H1 (cell line): Measurements from ENCODE around the gene ASIC2. TPM values are rescaled to one million over a fixed set of nuclear protein-coding genes. Genes with fewer than 3 reads are reported as not detected.

Experiments
- CTCF ChIA-PET: fragments of 300-600 bp; sonication (Branson Sonifier 250); formaldehyde crosslinking; loops from one replicate; lab custom pipeline; 2021; ENCODE audit not compliant: partially characterized antibody; lab: Charles Lee
- POLR2A ChIA-PET: fragments of 300-600 bp; sonication (Branson Sonifier 250); formaldehyde crosslinking; loops from one replicate; lab custom pipeline; 2021; ENCODE audit warnings: inconsistent platforms; ENCODE audit not compliant: partially characterized antibody; lab: Charles Lee
- DNase-seq, 2 experiments: peaks; one replicate each; pipeline versions ENCODE4 v3.0.0 to v3.0.0-alpha.2; 2010 to 2022; ENCODE audit warnings: low spot score in 2 of 2, low read depth in 1 of 2, mixed read lengths in 1 of 2
- FAIRE-seq: peaks from 2 replicates; lab custom pipeline; 2011; peaks lifted over from hg19 to GRCh38; lab: Jason Lieb, UNC
- H2AFZ ChIP-seq: 2 replicates; pipeline ENCODE4 v1.8.1; 2012; ENCODE audit warnings: low read length, inconsistent platforms
- H2AK5ac ChIP-seq: 2 replicates; pipeline ENCODE4 v1.6.1; 2013; ENCODE audit warnings: low read depth, low read length
- H2BK120ac ChIP-seq: replicated peaks from 2 replicates; pipeline ENCODE3; 2013; ENCODE audit warnings: low read depth, low read length, inconsistent platforms
- H2BK12ac ChIP-seq: 2 replicates; pipeline ENCODE4 v1.6.1; 2013; ENCODE audit warnings: low read depth, low read length
- H2BK15ac ChIP-seq: 2 replicates; pipeline ENCODE4 v1.6.1; 2013; ENCODE audit warnings: low read length
- H2BK20ac ChIP-seq: 2 replicates; pipeline ENCODE4 v1.6.1; 2013; ENCODE audit warnings: low read length
- H2BK5ac ChIP-seq: 2 replicates; pipeline ENCODE4 v1.6.1; 2013; ENCODE audit warnings: low read depth, low read length
- H3K14ac ChIP-seq: 2 replicates; pipeline ENCODE4 v1.6.1; 2013; ENCODE audit warnings: inconsistent platforms; ENCODE audit not compliant: insufficient read length
- H3K18ac ChIP-seq: 2 replicates; pipeline ENCODE4 v1.6.1; 2013; ENCODE audit warnings: low read length; ENCODE audit errors: extremely low read depth
- H3K23ac ChIP-seq: 2 replicates; pipeline ENCODE4 v1.6.1; 2013; ENCODE audit warnings: inconsistent platforms; ENCODE audit not compliant: insufficient read length
- H3K23me2 ChIP-seq: 2 replicates; pipeline ENCODE4 v1.6.1; 2013; ENCODE audit warnings: low read depth, low read length
- H3K27ac ChIP-seq: 2 replicates; pipeline ENCODE4 v1.6.1; 2011; ENCODE audit warnings: low read depth, low read length, inconsistent platforms
- H3K27me3 ChIP-seq, 4 experiments: replicated peaks in 1 of 4; 1 replicate in 1 of 4; 2 replicates in 3 of 4; pipeline versions ENCODE4 v1.6.1 to v1.8.1; 2011 to 2013; ENCODE audit warnings: low read length in 3 of 4, mild to moderate bottlenecking in 3 of 4, inconsistent platforms in 2 of 4, mixed read lengths in 2 of 4, moderate library complexity in 1 of 4; ENCODE audit not compliant: control insufficient read depth in 3 of 4, insufficient read depth in 3 of 4; ENCODE audit errors: extremely low read depth in 1 of 4
- H3K36me3 ChIP-seq, 4 experiments: 2 replicates each; pipeline versions ENCODE4 v1.6.1 to v1.8.1; 2011 to 2013; ENCODE audit warnings: mild to moderate bottlenecking in 4 of 4, low read length in 3 of 4, moderate library complexity in 2 of 4, control low read depth in 1 of 4, inconsistent platforms in 1 of 4; ENCODE audit not compliant: insufficient read depth in 4 of 4, control insufficient read depth in 2 of 4
- H3K4ac ChIP-seq: replicated peaks from 2 replicates; pipeline ENCODE3; 2013; ENCODE audit warnings: low read length, low read depth, mixed read lengths, inconsistent platforms; ENCODE audit not compliant: insufficient read length
- H3K4me1 ChIP-seq, 4 experiments: replicated peaks in 1 of 4; 1 replicate in 1 of 4; 2 replicates in 3 of 4; pipeline versions ENCODE4 v1.6.1 to v1.8.1; 2011 to 2013; ENCODE audit warnings: low read length in 3 of 4, inconsistent platforms in 2 of 4, mixed read lengths in 1 of 4; ENCODE audit not compliant: insufficient read depth in 4 of 4, control insufficient read depth in 3 of 4
- H3K4me2 ChIP-seq, 2 experiments: 2 replicates each; pipeline versions ENCODE4 v1.6.1 to v1.8.1; 2011 to 2013; ENCODE audit warnings: low read depth in 2 of 2, low read length in 2 of 2, control low read depth in 1 of 2, inconsistent platforms in 1 of 2, mild to moderate bottlenecking in 1 of 2; ENCODE audit not compliant: insufficient read depth in 1 of 2
- H3K4me3 ChIP-seq, 4 experiments: fragments of 200-600, 300-600 bp in 1 of 4; sonication (generic), shearing (Covaris generic), sonication (Bioruptor Twin) in 1 of 4; 2 replicates each; pipeline versions ENCODE4 v1.5.1 to v1.8.1; 2011 to 2016; ENCODE audit warnings: low read length in 4 of 4, low read depth in 3 of 4, control low read depth in 2 of 4, inconsistent platforms in 2 of 4, mild to moderate bottlenecking in 2 of 4, mixed read lengths in 1 of 4, moderate library complexity in 1 of 4; ENCODE audit not compliant: insufficient read depth in 2 of 4; ENCODE audit errors: extremely low read depth in 1 of 4
- H3K56ac ChIP-seq: replicated peaks from 2 replicates; pipeline ENCODE3; 2013; ENCODE audit warnings: low read depth, mild to moderate bottlenecking, mixed read lengths, low read length, inconsistent platforms; ENCODE audit not compliant: insufficient read length
- H3K79me1 ChIP-seq: 2 replicates; pipeline ENCODE4 v1.6.1; 2013; ENCODE audit warnings: low read depth, low read length, control low read depth
- H3K79me2 ChIP-seq, 2 experiments: 2 replicates each; pipeline versions ENCODE4 v1.6.1 to v1.8.1; 2012 to 2013; ENCODE audit warnings: low read length in 2 of 2, mild to moderate bottlenecking in 2 of 2, inconsistent platforms in 1 of 2; ENCODE audit not compliant: insufficient read depth in 2 of 2, control insufficient read depth in 1 of 2
- H3K9ac ChIP-seq, 4 experiments: replicated peaks in 1 of 4; 1 replicate in 1 of 4; 2 replicates in 3 of 4; pipeline versions ENCODE4 v1.6.1 to v1.8.1; 2011 to 2013; ENCODE audit warnings: low read depth in 3 of 4, low read length in 3 of 4, control low read depth in 2 of 4, mild to moderate bottlenecking in 2 of 4, moderate library complexity in 2 of 4, inconsistent platforms in 1 of 4; ENCODE audit errors: extremely low read depth in 1 of 4
- H3K9me3 ChIP-seq, 2 experiments: 2 replicates each; pipeline versions ENCODE4 v1.6.1 to v1.8.1; 2012 to 2013; ENCODE audit warnings: mild to moderate bottlenecking in 2 of 2, moderate library complexity in 2 of 2, control low read depth in 1 of 2, inconsistent platforms in 1 of 2, low read depth in 1 of 2, low read length in 1 of 2, mixed read lengths in 1 of 2; ENCODE audit not compliant: insufficient read depth in 2 of 2
- H4K20me1 ChIP-seq, 2 experiments: replicated peaks in 1 of 2; 2 replicates each; pipeline versions ENCODE3 to v1.8.1; 2011 to 2013; ENCODE audit warnings: inconsistent platforms in 2 of 2, low read length in 2 of 2, mild to moderate bottlenecking in 1 of 2; ENCODE audit not compliant: insufficient read depth in 2 of 2, control insufficient read depth in 1 of 2
- H4K5ac ChIP-seq: 2 replicates; pipeline ENCODE4 v1.6.1; 2013; ENCODE audit warnings: low read length, low read depth, mixed read lengths, inconsistent platforms; ENCODE audit not compliant: insufficient read length
- H4K8ac ChIP-seq: 2 replicates; pipeline ENCODE4 v1.8.0; 2013; ENCODE audit warnings: mild to moderate bottlenecking, moderate library complexity, low read length, inconsistent platforms; ENCODE audit not compliant: insufficient read depth; ENCODE audit errors: extremely low read depth
- H4K91ac ChIP-seq: replicated peaks from 2 replicates; pipeline ENCODE3; 2013; ENCODE audit warnings: low read length, mixed read lengths, inconsistent platforms; ENCODE audit not compliant: insufficient read length
- ASH2L ChIP-seq: fragments of 200-600, 300-600 bp; sonication (generic); IDR thresholded peaks from one replicate; pipeline ENCODE4 v1.7.1; 2017; ENCODE audit warnings: low read length
- ATF3 ChIP-seq: IDR thresholded peaks from 2 replicates; pipeline ENCODE4 v1.6.1; 2011; ENCODE audit warnings: low read depth, mild to moderate bottlenecking, low read length; ENCODE audit not compliant: insufficient read depth
- CTCF ChIP-seq, 3 experiments: IDR thresholded peaks; 1 replicate in 2 of 3; 2 replicates in 1 of 3; pipeline versions ENCODE4 v1.5.1 to v1.6.1; 2011; ENCODE audit warnings: low read length in 3 of 3, mild to moderate bottlenecking in 3 of 3, inconsistent platforms in 2 of 3, low read depth in 1 of 3, moderate library complexity in 1 of 3; ENCODE audit not compliant: insufficient read depth in 1 of 3; ENCODE audit errors: control extremely low read depth in 1 of 3
- JUN ChIP-seq: IDR thresholded peaks from 2 replicates; pipeline ENCODE4 v1.6.1; 2011; ENCODE audit warnings: low read depth, mild to moderate bottlenecking, improper control_type of control experiment, low read length
- RAD21 ChIP-seq, 2 experiments: IDR thresholded peaks in 1 of 2; conservative IDR thresholded peaks in 1 of 2; 2 replicates each; pipeline ENCODE4 v1.6.1; 2011; ENCODE audit warnings: low read depth in 2 of 2, low read length in 2 of 2, improper control_type of control experiment in 1 of 2, inconsistent platforms in 1 of 2, mild to moderate bottlenecking in 1 of 2, moderate library complexity in 1 of 2
- TBP ChIP-seq: IDR thresholded peaks from 2 replicates; pipeline ENCODE4 v1.6.1; 2011; ENCODE audit warnings: low read depth, low read length, improper control_type of control experiment
- WGBS, 2 experiments: shearing (Covaris generic) in 1 of 2; methylation state at CpG; one replicate each; pipeline versions ENCODE4 v1.1.6 to v1.1.7; 2013 to 2015; ENCODE audit warnings: low lambda C conversion rate in 2 of 2, mixed read lengths in 2 of 2, inconsistent platforms in 1 of 2, low coverage in 1 of 2, missing lambda C conversion rate in 1 of 2; ENCODE audit not compliant: insufficient replicate concordance in 2 of 2, insufficient coverage in 1 of 2, insufficient read length in 1 of 2; ENCODE audit errors: extremely low coverage in 1 of 2, missing lambda C conversion rate in 1 of 2; 5-methylcytosine and 5-hydroxymethylcytosine counted together
- polyA plus RNA-seq, 7 experiments: library from polyadenylated mRNA; depleted of rRNA in 3 of 7; stranded (reverse) in 5 of 7; unstranded in 2 of 7; fragments of >200 nt in 5 of 7; fragments of 200-250 nt in 2 of 7; gene quantifications; 1 replicate in 5 of 7; 2 replicates in 1 of 7; 4 replicates in 1 of 7; pipeline versions ENCODE4 v1.2.1 to v1.2.3, GENCODE V29; 2011 to 2013; ENCODE audit warnings: missing spikeins in 2 of 7, mixed read lengths in 2 of 7
- total RNA-seq: library from RNA; stranded (reverse); fragmentation: NEBNext Ultra II Directional; extraction: Animal tissue kit (Norgen Biotek cat#: 25700); gene quantifications from 2 replicates; pipeline ENCODE4 v1.2.1, GENCODE V29; 2021

Gene ASIC2
- total and polyA plus RNA-seq, 2 of the 8 experiments (the other 6 are each of a cell fraction or from before 2014, with no cell fraction given) = 0.86 to 1.2 TPM

GRCh38 chr17:32998111-32998886 lies 294.8 kb downstream of the ASIC2 start:
- Histone ChIP-seq H4K5ac (no peak overlapping the region), H2AFZ (peak overlapping the region; percentile 77), H3K23ac (no peak overlapping the region), H4K20me1 (no peaks in the 10 kb centered on the region), H2BK5ac (no peak overlapping the region), H3K14ac (no peak overlapping the region), H3K27me3 (peaks cover 0 to 5% (median 0%) of the 10 kb centered on the region in 4 experiments; a peak in 4 of 7 replicates), H4K8ac (no peak overlapping the region), H3K27ac (no peak overlapping the region), H3K4me2 (peak overlapping the region; percentile 4 to 49; a peak in 3 of 4 replicates), H3K4ac (no peak overlapping the region), H3K36me3 (no peaks in the 10 kb centered on the region), H3K4me1 (peaks cover 0 to 3% (median 0%) of the 10 kb centered on the region in 4 experiments; a peak in 2 of 7 replicates), H3K18ac (no peak overlapping the region), H2AK5ac (no peak overlapping the region), H3K79me1 (no peaks in the 10 kb centered on the region), H2BK120ac (no peak overlapping the region), H3K4me3 (peak overlapping the region in 1 of 4 experiments; percentile 32; a peak in 1 of 8 replicates), H3K56ac (no peak overlapping the region), H2BK12ac (peak overlapping the region; percentile 51; the same call in 1 of the 2 replicates), H3K79me2 (no peaks in the 10 kb centered on the region), H3K9ac (no peak overlapping the region), H3K23me2 (no peaks in the 10 kb centered on the region; the same call in 1 of the 2 replicates), H4K91ac (no peak overlapping the region), H3K9me3 (no peaks in the 10 kb centered on the region), H2BK15ac (no peak overlapping the region), H2BK20ac (no peak overlapping the region)
- ChIA-PET CTCF (interaction anchor here (0.8 to 3.0 kb wide), 21 partner anchors 9 to 216 kb away, joined by 3 to 15 read pairs (median 5); no protein-coding TSS in a partner anchor), POLR2A (interaction anchor here (0.7 kb wide), 1 partner anchor 25 kb away, joined by 3 read pairs; no protein-coding TSS in a partner anchor)
- TF ChIP-seq JUN (no peak), RAD21 (IDR thresholded peaks at IDR 0.05 in 1 of 2, conservative IDR thresholded peaks at IDR 0.05 in 1 of 2; ENCODE audit: low read depth in 2 of 2, low read length in 2 of 2) (peak; percentile 73 to 83), CTCF (IDR thresholded peaks at IDR 0.05; ENCODE audit: control extremely low read depth in 1 of 3, insufficient read depth in 1 of 3, low read depth in 1 of 3, low read length in 3 of 3) (peak; percentile 85 to 93 (median 85)), ASH2L (no peak), TBP (0 out of 2 replicates have a peak, but pooled peaks have one; percentile 30), ATF3 (no peak)
- 15% methylated on average over 18 of the region's 18 CpGs; no CpG with 5 or more reads in 1 of the 2 experiments for WGBS, 2 experiments
- FAIRE-seq (peak; percentile 88), DNase-seq (peak; percentile 54 to 97)
